ENCODE measurements around the gene RMND1.
"Not testable (repeated sequence)": the region's sequence is repeated elsewhere in the genome, so short reads cannot be mapped to it uniquely, and the experiment has no call there.

The RMND1 gene

GRCh38 chr6:151384151-151384550 is 67.8 kb downstream of the RMND1 start:
- no peak for DNase-seq (ENCODE audit: low read depth)

GRCh38 chr6:151382631-151383030 is 69.3 kb downstream of the RMND1 start:
- not testable (repeated sequence) for DNase-seq (ENCODE audit: low read depth)

- DNase-seq (ENCODE audit: low read depth), result no peak
Observed at GRCh38 chr6:151381722-151382121, 70.2 kb downstream of the RMND1 start.

GRCh38 chr6:151380848-151381205 is 71.1 kb downstream of the RMND1 start:
- no peak for DNase-seq (ENCODE audit: low read depth)

GRCh38 chr6:151379933-151380847 is 71.7 kb downstream of the RMND1 start:
- DNase-seq (ENCODE audit: low read depth), result no peak

- no peak for DNase-seq (ENCODE audit: low read depth)
Observed at GRCh38 chr6:151377095-151377494, 74.8 kb downstream of the RMND1 start.

GRCh38 chr6:151376440-151376839 is 75.5 kb downstream of the RMND1 start:
- no peak for DNase-seq (ENCODE audit: low read depth)

GRCh38 chr6:151375833-151376232 is 76.1 kb downstream of the RMND1 start:
- DNase-seq (ENCODE audit: low read depth), result no peak

- no peak for DNase-seq (ENCODE audit: low read depth)
Observed at GRCh38 chr6:151374036-151374683, 77.8 kb downstream of the RMND1 start.

- DNase-seq (ENCODE audit: low read depth), result no peak
Observed at GRCh38 chr6:151372164-151372563, 79.8 kb downstream of the RMND1 start.

GRCh38 chr6:151370509-151371078 is 81.3 kb downstream of the RMND1 start:
- no peak for DNase-seq (ENCODE audit: low read depth)

GRCh38 chr6:151365233-151365632 is 86.7 kb downstream of the RMND1 start:
- DNase-seq (ENCODE audit: low read depth), result no peak

GRCh38 chr6:151359486-151359885 is 92.4 kb downstream of the RMND1 start:
- DNase-seq (ENCODE audit: low read depth), result no peak

GRCh38 chr6:151358475-151358874 is 93.5 kb downstream of the RMND1 start:
- DNase-seq (ENCODE audit: low read depth), result no peak

GRCh38 chr6:151357758-151358436 is 94.0 kb downstream of the RMND1 start:
- DNase-seq (ENCODE audit: low read depth), result no peak

GRCh38 chr6:151356983-151357382 is 94.9 kb downstream of the RMND1 start:
- not testable (repeated sequence) for DNase-seq (ENCODE audit: low read depth)
